Measurements from ENCODE around the gene TBC1D22A.

- TF ChIP-seq POLR2AphosphoS5 (IDR thresholded peaks at IDR 0.05): no peak
- TF ChIP-seq CTCF (IDR thresholded peaks at IDR 0.05): no peak
These were observed 29.9 kb upstream of the TBC1D22A start for GRCh38 chr22:46732513-46732912.
